Nucleus accumbens (tissue), 56 donors: ENCODE results near the gene MPRIP.
A peak's percentile ranks its signal among the peaks of the same experiment; 100 is the strongest.

Experiments used
- DNase-seq, 56 donors: peaks; one replicate each; lab custom pipeline; 2025; lab: John Stamatoyannopoulos, UW

Gene MPRIP

GRCh38 chr17:17120294-17120693 is 78.0 kb downstream of the MPRIP start:
- DNase-seq = no peak

GRCh38 chr17:17120701-17121100 is 78.4 kb downstream of the MPRIP start:
- no peak for DNase-seq

- peak in 1 of 56 donors; percentile 37 for DNase-seq
These were observed 78.9 kb downstream of the MPRIP start for GRCh38 chr17:17121162-17121561.

GRCh38 chr17:17122781-17123483 is 80.7 kb downstream of the MPRIP start:
- DNase-seq = no peak

- DNase-seq = no peak
These were observed 82.1 kb downstream of the MPRIP start for GRCh38 chr17:17124341-17124740.

- no peak for DNase-seq
These were observed 83.2 kb downstream of the MPRIP start for GRCh38 chr17:17125136-17126084.

- peak in 10 of 56 donors; percentile 18 to 48 (median 37) for DNase-seq
These were observed 84.2 kb downstream of the MPRIP start for GRCh38 chr17:17126131-17127110.

GRCh38 chr17:17127156-17127555 is 84.9 kb downstream of the MPRIP start:
- DNase-seq = no peak

- DNase-seq = no peak
These were observed 85.6 kb downstream of the MPRIP start for GRCh38 chr17:17127730-17128291.

GRCh38 chr17:17128476-17129075 is 86.3 kb downstream of the MPRIP start:
- peak in 9 of 56 donors; percentile 20 to 52 (median 29) for DNase-seq

- DNase-seq = no peak
These were observed 87.2 kb downstream of the MPRIP start for GRCh38 chr17:17129466-17129865.

- no peak for DNase-seq
These were observed 88.0 kb downstream of the MPRIP start for GRCh38 chr17:17130077-17130844.

- DNase-seq = no peak
These were observed 89.6 kb downstream of the MPRIP start for GRCh38 chr17:17131839-17132238.

GRCh38 chr17:17132746-17133145 is 90.5 kb downstream of the MPRIP start:
- DNase-seq = peak in 24 of 56 donors; percentile 17 to 74 (median 42)

- no peak for DNase-seq
These were observed 92.0 kb downstream of the MPRIP start for GRCh38 chr17:17134051-17134956.

GRCh38 chr17:17134957-17135333 is 92.7 kb downstream of the MPRIP start:
- peak in 1 of 56 donors; percentile 27 for DNase-seq

- DNase-seq = peak in 20 of 56 donors; percentile 13 to 64 (median 37)
These were observed 94.0 kb downstream of the MPRIP start for GRCh38 chr17:17136221-17136620.
